Ectodermal cell (in vitro differentiated cells): Measurements from ENCODE around the gene FOXL3.

Experiments
- H3K27ac ChIP-seq: 2 replicates; pipeline ENCODE4 v1.7.0; 2013; ENCODE audit warnings: mild to moderate bottlenecking, low read depth, low read length; ENCODE audit not compliant: insufficient read depth, poor library complexity, severe bottlenecking
- H3K27me3 ChIP-seq: 2 replicates; pipeline ENCODE4 v1.7.0; 2013; ENCODE audit warnings: mild to moderate bottlenecking, low read length; ENCODE audit not compliant: insufficient read depth, control insufficient read depth, poor library complexity, severe bottlenecking
- H3K36me3 ChIP-seq: one replicate; pipeline ENCODE4 v1.7.0; 2013; ENCODE audit warnings: low read length; ENCODE audit not compliant: control insufficient read depth, insufficient read depth
- H3K4me1 ChIP-seq: one replicate; pipeline ENCODE4 v1.7.0; 2013; ENCODE audit warnings: low read length; ENCODE audit not compliant: control insufficient read depth, insufficient read depth
- H3K4me3 ChIP-seq: 2 replicates; pipeline ENCODE4 v1.7.0; 2013; ENCODE audit warnings: low read depth, low read length, control low read depth; ENCODE audit not compliant: insufficient read depth
- H3K9me3 ChIP-seq: 2 replicates; pipeline ENCODE4 v1.7.0; 2013; ENCODE audit warnings: mild to moderate bottlenecking, low read length, moderate library complexity; ENCODE audit not compliant: control insufficient read depth
- WGBS, 2 experiments: methylation state at CpG; one replicate each; pipeline ENCODE4 v1.1.7; 2013; ENCODE audit warnings: missing lambda C conversion rate in 2 of 2; 5-methylcytosine and 5-hydroxymethylcytosine counted together

FOXL3 gene

DNA sequence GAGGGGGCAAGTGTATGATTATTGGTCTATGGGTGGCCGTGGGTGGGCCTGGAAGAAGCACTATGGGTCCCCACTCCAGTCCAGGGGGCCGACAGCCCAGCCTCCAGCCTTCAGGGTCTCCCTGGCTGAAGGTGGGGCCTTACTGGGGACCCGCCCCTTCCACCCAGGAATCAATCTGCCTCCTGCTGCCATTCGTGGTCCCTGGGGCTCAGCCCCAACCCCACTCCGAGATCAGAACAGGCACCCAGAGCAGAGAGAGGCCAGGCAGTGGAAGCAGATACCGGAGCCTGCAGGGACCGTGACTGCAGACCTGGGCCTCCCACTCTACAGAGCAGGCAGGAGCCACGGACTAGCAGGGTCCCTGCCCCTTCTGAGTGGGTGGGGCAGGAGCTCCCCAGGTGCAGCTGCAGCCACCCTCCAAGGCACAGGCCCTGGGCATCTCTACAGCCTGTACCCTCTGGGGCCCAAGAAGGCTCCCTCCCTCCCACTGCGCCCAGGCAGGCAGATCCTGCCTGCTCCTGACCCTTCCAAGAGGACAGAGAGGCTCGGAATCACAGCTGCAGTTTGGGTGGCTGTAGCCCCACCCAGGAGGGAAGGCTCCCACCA, 13.6 kb upstream of the FOXL3 start:
- Histone ChIP-seq H3K27ac (no peak overlapping the region), H3K27me3 (no peaks in the 10 kb centered on the region), H3K4me1 (no peaks in the 10 kb centered on the region), H3K4me3 (no peak overlapping the region), H3K9me3 (no peaks in the 10 kb centered on the region), H3K36me3 (no peaks in the 10 kb centered on the region)
- 85 to 86% methylated on average over 10 of the region's 10 CpGs for WGBS, 2 experiments

DNA sequence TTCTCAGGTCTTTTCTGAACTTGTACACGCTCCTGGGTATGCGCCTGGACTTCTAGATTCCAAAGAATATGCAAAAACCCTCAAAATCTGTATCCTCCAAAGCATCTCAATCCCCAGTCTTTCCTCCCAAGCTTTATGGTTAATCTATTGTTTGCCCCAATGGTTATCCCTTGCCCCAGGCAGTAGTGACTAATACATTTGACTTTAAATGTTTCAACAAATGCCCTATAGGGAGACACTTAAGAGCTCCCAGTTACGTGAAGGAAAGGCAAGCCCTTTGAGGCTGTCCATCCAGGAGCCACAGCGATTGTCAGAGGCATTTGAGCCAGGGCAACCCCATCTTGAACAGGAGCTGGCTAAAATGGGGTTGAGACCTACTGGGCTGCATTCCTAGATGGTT, 12.7 kb upstream of the FOXL3 start:
- Histone ChIP-seq H3K27ac (no peak overlapping the region), H3K27me3 (no peaks in the 10 kb centered on the region), H3K36me3 (no peaks in the 10 kb centered on the region), H3K4me1 (no peaks in the 10 kb centered on the region), H3K9me3 (no peaks in the 10 kb centered on the region), H3K4me3 (no peak overlapping the region)
- WGBS, 2 experiments = 89 to 91% methylated on average over 4 of the region's 4 CpGs

DNA sequence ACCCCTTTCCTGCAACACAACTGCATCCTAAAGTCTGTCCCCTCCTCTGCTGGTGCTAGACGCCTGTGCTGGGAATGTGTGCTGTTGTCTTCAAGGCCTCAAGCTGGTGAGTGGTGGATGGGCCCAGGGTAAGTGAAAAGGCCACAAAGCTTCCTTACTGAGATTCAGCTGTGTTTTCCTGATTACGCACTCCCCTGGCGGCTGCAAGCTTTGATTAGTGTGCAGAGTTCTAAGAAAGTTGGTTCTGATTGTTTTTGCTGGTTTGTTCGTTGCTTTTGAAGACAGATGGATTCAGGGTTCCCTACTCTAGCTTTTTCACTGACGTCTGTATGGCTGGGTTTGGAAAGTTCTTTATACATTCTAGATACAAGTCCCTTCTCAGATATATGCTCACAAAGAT, 11.9 kb upstream of the FOXL3 start:
- H3K27ac ChIP-seq = no peak overlapping the region
- no peaks in the 10 kb centered on the region for H3K4me1 ChIP-seq
- no peaks in the 10 kb centered on the region for H3K9me3 ChIP-seq
- no peak overlapping the region for H3K4me3 ChIP-seq
- H3K27me3 ChIP-seq = no peaks in the 10 kb centered on the region
- 91% methylated on average over 5 of the region's 5 CpGs for WGBS, 2 experiments
- H3K36me3 ChIP-seq = no peaks in the 10 kb centered on the region

DNA sequence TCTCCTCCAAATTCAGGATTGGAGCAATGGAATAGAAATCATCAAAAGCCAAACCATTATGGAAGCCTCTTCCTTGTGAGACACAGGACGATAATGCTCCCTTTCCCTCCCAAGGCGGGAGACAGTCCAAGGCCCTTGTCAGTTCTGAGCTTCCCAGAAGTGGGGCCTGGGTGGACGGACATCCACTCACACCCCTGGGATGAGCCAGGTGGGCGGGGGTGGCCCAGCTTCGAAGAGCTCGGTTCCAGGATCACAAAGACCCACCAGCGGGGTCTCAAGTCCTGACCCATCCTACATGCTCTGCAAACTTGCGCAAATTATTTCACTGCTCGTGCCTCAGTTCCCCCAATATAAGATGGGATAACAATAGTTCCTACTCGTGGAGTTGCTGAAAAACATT, 10.1 kb upstream of the FOXL3 start:
- 87 to 90% methylated on average over 10 of the region's 10 CpGs for WGBS, 2 experiments
- H3K27ac ChIP-seq = no peak overlapping the region
- H3K36me3 ChIP-seq = no peaks in the 10 kb centered on the region
- H3K27me3 ChIP-seq = no peaks in the 10 kb centered on the region
- no peak overlapping the region for H3K4me3 ChIP-seq
- no peaks in the 10 kb centered on the region for H3K4me1 ChIP-seq
- no peaks in the 10 kb centered on the region for H3K9me3 ChIP-seq

DNA sequence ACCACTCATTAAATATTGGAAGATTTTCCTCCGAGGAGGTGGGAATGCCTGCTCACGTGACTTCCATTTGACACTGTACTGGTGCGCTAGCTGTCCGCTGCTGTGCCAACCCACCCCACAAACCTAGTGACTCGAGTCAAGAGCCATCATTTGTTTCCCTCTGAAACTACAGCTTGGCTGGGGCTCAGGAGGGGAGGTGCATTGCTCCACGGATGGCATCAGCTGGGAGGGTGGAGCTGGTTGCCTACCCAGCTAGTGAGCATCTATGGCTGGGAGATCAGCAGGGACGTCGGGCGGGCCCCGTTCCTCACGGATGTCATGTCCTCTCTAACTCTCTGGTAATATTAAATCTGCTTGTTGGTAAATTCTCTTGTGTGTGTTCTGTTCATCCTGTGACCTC, 9.5 kb upstream of the FOXL3 start:
- Histone ChIP-seq H3K27ac (no peak overlapping the region), H3K9me3 (no peaks in the 10 kb centered on the region), H3K27me3 (no peaks in the 10 kb centered on the region), H3K4me3 (no peak overlapping the region), H3K36me3 (no peaks in the 10 kb centered on the region), H3K4me1 (no peaks in the 10 kb centered on the region)
- WGBS, 2 experiments = 86% methylated on average over 11 of the region's 11 CpGs

DNA sequence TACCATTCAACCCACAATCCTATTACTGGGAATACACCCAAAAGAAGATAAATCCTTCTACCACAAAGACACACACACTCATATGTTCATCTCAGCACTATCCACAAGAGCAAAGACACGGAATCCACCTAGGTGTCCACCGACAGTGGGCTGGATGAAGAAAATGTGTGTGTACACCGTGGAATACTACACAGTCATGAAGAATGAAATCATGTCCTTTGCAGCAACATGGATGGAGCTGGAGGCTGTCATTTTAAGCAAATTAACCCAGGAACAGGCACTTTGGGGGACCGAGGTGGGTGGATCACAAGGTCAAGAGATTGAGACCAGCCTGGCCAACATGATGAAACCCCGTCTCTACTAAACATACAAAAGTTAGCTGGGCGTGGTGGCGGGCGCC, 8.3 kb upstream of the FOXL3 start:
- no peaks in the 10 kb centered on the region for H3K27me3 ChIP-seq
- 89 to 95% methylated on average over 8 of the region's 8 CpGs for WGBS, 2 experiments
- H3K36me3 ChIP-seq = no peaks in the 10 kb centered on the region
- H3K27ac ChIP-seq = no peak overlapping the region
- no peaks in the 10 kb centered on the region for H3K4me1 ChIP-seq
- no peak overlapping the region for H3K4me3 ChIP-seq
- no peaks in the 10 kb centered on the region for H3K9me3 ChIP-seq

DNA sequence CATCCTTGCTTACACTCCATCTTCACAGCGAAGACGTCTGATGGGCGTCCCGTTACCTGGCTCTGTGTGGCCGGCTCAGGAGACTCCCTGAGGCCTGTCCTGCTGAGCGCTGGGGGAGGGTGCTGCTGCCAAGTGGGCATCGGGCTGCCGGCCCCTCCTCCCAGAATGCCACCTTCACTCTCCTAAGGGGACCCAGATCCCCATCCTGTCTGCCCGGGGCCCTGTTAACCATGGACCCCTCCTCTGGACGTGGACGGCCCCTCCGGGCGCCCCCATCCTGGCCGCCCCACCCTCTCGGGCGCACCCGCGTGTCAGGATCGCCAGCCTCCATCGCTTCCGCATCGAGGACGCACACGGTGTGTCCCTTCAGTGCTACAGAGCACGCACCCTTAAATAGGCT, 7.3 kb upstream of the FOXL3 start:
- Histone ChIP-seq H3K4me3 (no peak overlapping the region), H3K36me3 (no peaks in the 10 kb centered on the region), H3K27ac (no peak overlapping the region), H3K27me3 (no peaks in the 10 kb centered on the region), H3K9me3 (no peaks in the 10 kb centered on the region), H3K4me1 (no peaks in the 10 kb centered on the region)
- 94 to 96% methylated on average over 25 of the region's 25 CpGs for WGBS, 2 experiments

DNA sequence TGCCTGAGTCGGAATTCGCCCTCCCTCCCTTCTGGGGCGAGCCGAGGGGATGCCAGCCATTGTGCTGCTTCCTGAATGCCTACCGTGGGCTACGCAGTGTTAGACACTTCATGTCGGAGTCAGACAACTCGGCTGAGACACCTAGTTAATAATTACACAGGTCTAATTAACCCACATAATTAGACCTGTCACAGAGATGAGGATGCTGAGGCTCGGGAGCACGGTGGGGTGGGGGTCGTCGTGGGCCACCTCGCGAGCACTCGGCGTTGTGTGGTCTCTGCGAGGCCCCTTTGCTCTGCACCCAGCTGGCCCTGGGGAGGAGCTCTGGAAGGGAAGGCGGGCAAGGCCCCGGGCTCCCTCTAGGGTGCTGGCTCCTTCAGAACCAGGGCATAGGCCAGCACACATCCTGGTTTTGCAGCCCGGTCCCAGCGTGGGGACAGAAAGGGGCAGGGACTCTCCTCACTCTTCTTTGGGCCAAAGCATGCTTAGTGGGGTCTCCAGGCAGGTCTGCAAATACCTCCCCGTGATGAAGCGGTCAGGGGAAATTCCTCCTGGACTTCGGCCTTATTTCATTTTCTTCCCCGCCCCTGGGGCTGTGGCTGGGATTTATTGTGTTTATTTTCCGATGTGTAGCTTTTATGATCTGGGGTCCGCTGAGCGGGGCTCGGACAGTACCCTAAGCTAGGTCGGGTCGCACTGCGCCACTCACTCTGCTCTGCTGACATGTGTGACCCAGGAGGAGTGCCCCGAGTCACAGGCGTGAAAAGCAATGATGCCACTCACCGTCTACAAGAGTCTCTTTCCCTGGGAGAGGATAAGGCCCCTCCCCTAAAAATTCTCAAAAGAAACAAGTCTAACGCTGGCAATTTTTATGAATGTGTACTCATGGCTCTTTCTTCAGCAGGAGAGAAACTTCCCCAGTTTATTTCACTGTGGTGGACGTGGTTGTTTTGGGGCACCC, 4.9 kb upstream of the FOXL3 start:
- Histone ChIP-seq H3K36me3 (no peaks in the 10 kb centered on the region), H3K27me3 (peaks cover 21% of the 10 kb centered on the region), H3K27ac (no peak overlapping the region), H3K4me3 (no peak overlapping the region), H3K4me1 (no peaks in the 10 kb centered on the region), H3K9me3 (no peaks in the 10 kb centered on the region)
- WGBS, 2 experiments = 88 to 89% methylated on average over 37 of the region's 37 CpGs

DNA sequence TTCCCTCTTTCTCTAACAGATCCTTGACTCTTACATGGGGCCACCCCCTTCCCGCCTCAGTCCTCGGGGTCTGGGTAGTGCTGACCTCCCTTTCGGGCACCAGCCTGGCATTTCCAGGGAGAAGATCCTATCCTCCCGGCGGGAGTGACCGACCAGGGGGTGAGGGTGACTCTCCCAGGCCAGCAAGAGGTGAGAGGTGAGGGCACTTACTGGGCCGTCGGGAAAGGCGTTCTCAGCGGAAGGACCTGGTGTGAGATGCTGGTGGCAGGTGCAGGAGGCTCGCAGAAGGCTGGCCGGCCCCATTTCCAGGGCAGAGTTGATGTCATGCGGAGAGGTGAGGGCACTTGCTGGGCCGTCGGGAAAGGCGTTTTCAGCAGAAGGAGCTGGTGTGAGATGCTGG, 4.2 kb upstream of the FOXL3 start:
- Histone ChIP-seq H3K27me3 (peaks cover 28% of the 10 kb centered on the region), H3K4me3 (no peak overlapping the region), H3K27ac (no peak overlapping the region), H3K4me1 (no peaks in the 10 kb centered on the region), H3K9me3 (no peaks in the 10 kb centered on the region), H3K36me3 (no peaks in the 10 kb centered on the region)
- WGBS, 2 experiments = 84 to 86% methylated on average over 16 of the region's 16 CpGs

DNA sequence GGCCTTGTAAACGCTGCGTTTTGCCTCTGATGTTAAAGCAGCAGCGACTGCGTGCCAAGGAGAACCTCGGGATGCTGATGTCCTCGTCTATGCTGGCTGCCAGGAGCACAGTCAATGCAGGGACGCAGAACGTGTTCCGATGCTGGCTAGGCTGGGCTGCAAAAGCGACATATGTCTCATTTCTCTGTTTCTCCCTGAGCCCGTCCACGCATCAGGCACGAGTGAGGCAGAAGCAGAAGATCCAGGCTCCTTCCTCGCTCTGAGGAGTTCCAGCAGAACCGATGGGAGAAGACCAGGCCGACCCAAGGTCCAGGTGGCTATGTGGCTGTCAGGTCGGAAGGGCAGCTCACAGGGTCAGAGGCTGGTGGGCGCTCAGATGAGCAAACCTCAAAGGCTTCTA, 3.7 kb upstream of the FOXL3 start:
- Histone ChIP-seq H3K36me3 (no peaks in the 10 kb centered on the region), H3K4me1 (no peaks in the 10 kb centered on the region), H3K4me3 (no peak overlapping the region), H3K9me3 (no peaks in the 10 kb centered on the region), H3K27ac (no peak overlapping the region), H3K27me3 (peaks cover 33% of the 10 kb centered on the region)
- 93% methylated on average over 18 of the region's 18 CpGs for WGBS, 2 experiments
